Smooth muscle cell (in vitro differentiated cells): ENCODE measurements around the gene GHRHR. TPM values are rescaled to one million over a fixed set of nuclear protein-coding genes. Genes with fewer than 3 reads are reported as not detected.

Source experiments
- DNase-seq: peaks from one replicate; lab custom pipeline; 2025; ENCODE audit not compliant: unreplicated experiment; lab: John Stamatoyannopoulos, UW
- H2AFZ ChIP-seq: fragments of 200-600 bp; sonication (generic); 2 replicates; pipeline ENCODE4 v1.6.0; 2016; ENCODE audit warnings: antibody characterized with exemption, low read depth, mild to moderate bottlenecking
- H3F3A ChIP-seq: fragments of 200-600 bp; sonication (generic); 2 replicates; pipeline ENCODE4 v1.6.0; 2017; ENCODE audit warnings: antibody characterized with exemption, low read depth
- H3K27ac ChIP-seq: fragments of 200-600 bp; sonication (generic); 2 replicates; pipeline ENCODE4 v1.5.1; 2016; ENCODE audit warnings: low read depth, mild to moderate bottlenecking
- H3K27me3 ChIP-seq: fragments of 200-600 bp; sonication (generic); 2 replicates; pipeline ENCODE4 v1.6.1; 2016; ENCODE audit warnings: low read depth, mild to moderate bottlenecking
- H3K36me3 ChIP-seq: fragments of 200-600 bp; sonication (generic); 2 replicates; pipeline ENCODE4 v1.5.1; 2016; ENCODE audit warnings: low read depth
- H3K4me1 ChIP-seq: fragments of 200-600 bp; sonication (generic); 2 replicates; pipeline ENCODE4 v1.5.1; 2016; ENCODE audit warnings: low read depth
- H3K4me2 ChIP-seq: fragments of 200-600 bp; sonication (generic); 2 replicates; pipeline ENCODE4 v1.6.0; 2016; ENCODE audit warnings: mild to moderate bottlenecking
- H3K4me3 ChIP-seq: fragments of 200-600 bp; sonication (generic); 2 replicates; pipeline ENCODE4 v1.5.1; 2016; ENCODE audit warnings: mild to moderate bottlenecking
- H3K79me2 ChIP-seq: fragments of 200-600 bp; sonication (generic); 2 replicates; pipeline ENCODE4 v1.6.0; 2016; ENCODE audit warnings: low read depth, mild to moderate bottlenecking
- H3K9ac ChIP-seq: fragments of 200-600 bp; sonication (generic); 2 replicates; pipeline ENCODE4 v1.6.0; 2016; ENCODE audit warnings: low read depth
- H3K9me3 ChIP-seq: fragments of 200-600 bp; sonication (generic); replicated peaks from 2 replicates; pipeline ENCODE4 v1.5.1; 2016; ENCODE audit warnings: low read depth
- H4K20me1 ChIP-seq: fragments of 200-600 bp; sonication (generic); 2 replicates; pipeline ENCODE4 v1.6.0; 2016; ENCODE audit warnings: low read depth
- WGBS: methylation state at CpG from one replicate; pipeline ENCODE4 v1.1.7; 2016; ENCODE audit warnings: low lambda C conversion rate; 5-methylcytosine and 5-hydroxymethylcytosine counted together
- polyA plus RNA-seq: library from polyadenylated mRNA; unstranded; fragments of >200 nt; fragmentation: Nextera tagmentation; extraction: Ambion mirVana; gene quantifications from 2 replicates; pipeline ENCODE4 v1.2.1, GENCODE V29; 2016
- total RNA-seq: library from RNA; depleted of rRNA; stranded (reverse); fragments of >200 nt; gene quantifications from 2 replicates; pipeline ENCODE4 v1.2.3, GENCODE V29; 2014
- TF ChIP-seq, protein P1 (sequence below): fragments of 200-600 bp; sonication (generic); IDR thresholded peaks from 2 replicates; pipeline ENCODE4 v1.5.1; 2017; ENCODE audit warnings: borderline replicate concordance, mild to moderate bottlenecking, antibody characterized with exemption; ENCODE audit not compliant: insufficient read depth, poor library complexity, severe bottlenecking

Gene GHRHR
- total and polyA plus RNA-seq, 2 experiments from 2014 or later: not detected

DNA sequence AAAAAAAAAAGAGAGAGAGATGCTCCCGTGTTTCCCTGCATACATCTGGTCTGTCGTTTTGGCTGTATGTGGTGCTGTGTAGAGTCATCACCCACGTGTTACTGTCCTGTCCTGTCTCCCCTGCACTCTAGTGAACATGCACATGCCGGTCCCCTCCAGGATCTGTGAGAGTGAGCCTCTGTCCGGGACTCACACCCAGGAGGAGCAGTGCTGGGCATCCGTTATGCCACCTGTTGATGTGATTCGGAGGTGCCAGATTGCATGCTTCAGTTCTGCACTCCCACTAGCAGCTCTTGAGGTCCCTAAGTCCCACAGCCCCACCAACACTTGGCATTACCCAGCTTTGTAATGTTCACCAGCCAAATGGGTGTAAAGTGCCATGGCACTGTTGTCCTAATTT is 16.4 kb downstream of the GHRHR start:
- peaks cover 9% of the 10 kb centered on the region for H3K4me1 ChIP-seq
- H3K9ac ChIP-seq: no peak overlapping the region
- no peaks in the 10 kb centered on the region for H3K9me3 ChIP-seq
- peaks cover 39% of the 10 kb centered on the region for H3K27me3 ChIP-seq
- H3K79me2 ChIP-seq: no peaks in the 10 kb centered on the region
- no peak overlapping the region for H3K4me3 ChIP-seq
- no peaks in the 10 kb centered on the region for H4K20me1 ChIP-seq
- no peak overlapping the region for H3K4me2 ChIP-seq
- DNase-seq: no peak
- no peak overlapping the region for H2AFZ ChIP-seq
- 76% methylated on average over 7 of the region's 7 CpGs for WGBS
- no peaks in the 10 kb centered on the region for H3F3A ChIP-seq
- H3K36me3 ChIP-seq: no peaks in the 10 kb centered on the region
- TF ChIP-seq, protein P1, sequence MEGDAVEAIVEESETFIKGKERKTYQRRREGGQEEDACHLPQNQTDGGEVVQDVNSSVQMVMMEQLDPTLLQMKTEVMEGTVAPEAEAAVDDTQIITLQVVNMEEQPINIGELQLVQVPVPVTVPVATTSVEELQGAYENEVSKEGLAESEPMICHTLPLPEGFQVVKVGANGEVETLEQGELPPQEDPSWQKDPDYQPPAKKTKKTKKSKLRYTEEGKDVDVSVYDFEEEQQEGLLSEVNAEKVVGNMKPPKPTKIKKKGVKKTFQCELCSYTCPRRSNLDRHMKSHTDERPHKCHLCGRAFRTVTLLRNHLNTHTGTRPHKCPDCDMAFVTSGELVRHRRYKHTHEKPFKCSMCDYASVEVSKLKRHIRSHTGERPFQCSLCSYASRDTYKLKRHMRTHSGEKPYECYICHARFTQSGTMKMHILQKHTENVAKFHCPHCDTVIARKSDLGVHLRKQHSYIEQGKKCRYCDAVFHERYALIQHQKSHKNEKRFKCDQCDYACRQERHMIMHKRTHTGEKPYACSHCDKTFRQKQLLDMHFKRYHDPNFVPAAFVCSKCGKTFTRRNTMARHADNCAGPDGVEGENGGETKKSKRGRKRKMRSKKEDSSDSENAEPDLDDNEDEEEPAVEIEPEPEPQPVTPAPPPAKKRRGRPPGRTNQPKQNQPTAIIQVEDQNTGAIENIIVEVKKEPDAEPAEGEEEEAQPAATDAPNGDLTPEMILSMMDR: no peak
- H3K27ac ChIP-seq: no peak overlapping the region

DNA sequence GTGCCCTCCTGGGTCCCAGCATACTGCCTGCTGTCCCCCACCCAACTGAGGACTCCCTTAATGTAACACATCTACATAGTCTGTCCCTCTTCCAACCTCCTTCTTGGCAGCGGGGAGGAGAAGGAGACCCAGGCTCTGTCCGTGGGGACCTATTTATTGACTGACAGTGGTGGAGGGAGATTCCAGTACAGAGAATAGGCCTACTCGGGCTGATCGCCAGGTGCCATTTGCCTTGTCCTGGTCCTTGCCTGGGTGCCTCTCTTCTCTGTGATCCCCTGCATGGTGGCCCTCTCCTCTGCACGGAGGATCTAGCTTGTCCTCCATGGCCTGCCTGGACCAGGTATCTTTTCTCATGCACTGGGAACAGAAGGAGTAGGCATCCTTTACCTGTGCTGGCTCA is 17.0 kb downstream of the GHRHR start:
- no peak overlapping the region for H3K4me2 ChIP-seq
- no peak for DNase-seq

DNA sequence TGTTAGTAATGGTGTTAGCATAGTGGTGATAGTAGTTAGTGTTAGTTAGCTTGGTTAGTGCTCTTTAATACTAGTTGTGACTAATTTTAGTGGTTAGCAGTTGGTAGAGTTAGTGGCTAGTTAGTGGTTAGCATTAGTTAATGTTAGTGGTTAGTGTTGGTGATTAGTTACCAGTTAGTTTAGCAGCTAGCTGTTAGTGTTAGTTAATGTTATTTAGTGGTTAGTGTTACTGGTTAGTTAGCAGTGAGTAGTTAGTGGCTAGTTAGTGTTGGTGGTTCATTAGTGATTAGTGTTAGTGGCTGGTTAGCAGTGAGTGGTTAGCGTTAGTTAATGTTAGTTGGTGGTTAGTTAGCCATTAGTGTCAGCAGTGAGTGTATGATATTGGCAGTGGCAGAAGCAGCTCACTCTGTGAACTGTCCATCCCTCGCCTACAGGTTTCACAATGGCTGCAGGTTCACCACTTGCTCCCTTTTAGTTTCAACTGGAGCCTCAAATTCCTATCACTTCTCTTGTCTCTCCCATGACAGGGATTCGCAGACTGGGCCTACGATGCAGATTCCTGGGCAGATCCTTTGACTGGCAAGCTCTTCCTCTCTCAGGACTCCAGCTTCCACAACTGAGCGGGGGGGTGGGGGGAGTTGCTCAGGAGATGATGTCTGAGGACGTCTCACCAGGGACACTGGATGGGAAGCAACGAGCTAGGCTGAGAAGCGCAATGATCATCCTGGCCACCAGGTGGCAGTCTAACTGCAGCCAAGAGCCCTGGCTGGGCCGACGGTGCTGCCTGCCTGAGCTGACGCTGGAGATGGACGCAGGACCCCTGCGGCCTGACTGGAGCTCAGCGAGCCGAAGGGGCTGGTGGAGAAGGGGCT is 19.5 kb downstream of the GHRHR start:
- peaks cover 15% of the 10 kb centered on the region for H3K4me1 ChIP-seq
- DNase-seq: peak; percentile 81
- H3K27ac ChIP-seq: no peak overlapping the region
- H3K4me3 ChIP-seq: no peak overlapping the region
- TF ChIP-seq, protein P1: peak; percentile 94
- H3K79me2 ChIP-seq: no peaks in the 10 kb centered on the region
- H2AFZ ChIP-seq: no peak overlapping the region
- peak overlapping the region; percentile 64 for H3K4me2 ChIP-seq
- H3K27me3 ChIP-seq: peaks cover 33% of the 10 kb centered on the region
- H3F3A ChIP-seq: no peaks in the 10 kb centered on the region
- H3K9me3 ChIP-seq: no peaks in the 10 kb centered on the region
- WGBS: 13% methylated on average over 15 of the region's 15 CpGs
- H3K9ac ChIP-seq: no peak overlapping the region
- no peaks in the 10 kb centered on the region for H4K20me1 ChIP-seq
- H3K36me3 ChIP-seq: no peaks in the 10 kb centered on the region

More for the DNA sequence above, 17.0 kb downstream of the GHRHR start:
- H3K27me3 ChIP-seq: peaks cover 39% of the 10 kb centered on the region
- no peaks in the 10 kb centered on the region for H3K79me2 ChIP-seq
- no peaks in the 10 kb centered on the region for H3K36me3 ChIP-seq
- peaks cover 9% of the 10 kb centered on the region for H3K4me1 ChIP-seq
- no peaks in the 10 kb centered on the region for H4K20me1 ChIP-seq
- H2AFZ ChIP-seq: no peak overlapping the region
- WGBS: 80% methylated on average over 5 of the region's 5 CpGs
- no peak overlapping the region for H3K4me3 ChIP-seq
- TF ChIP-seq, protein P1: no peak
- H3K9me3 ChIP-seq: no peaks in the 10 kb centered on the region
- H3K9ac ChIP-seq: no peak overlapping the region
- no peaks in the 10 kb centered on the region for H3F3A ChIP-seq
- H3K27ac ChIP-seq: no peak overlapping the region

DNA sequence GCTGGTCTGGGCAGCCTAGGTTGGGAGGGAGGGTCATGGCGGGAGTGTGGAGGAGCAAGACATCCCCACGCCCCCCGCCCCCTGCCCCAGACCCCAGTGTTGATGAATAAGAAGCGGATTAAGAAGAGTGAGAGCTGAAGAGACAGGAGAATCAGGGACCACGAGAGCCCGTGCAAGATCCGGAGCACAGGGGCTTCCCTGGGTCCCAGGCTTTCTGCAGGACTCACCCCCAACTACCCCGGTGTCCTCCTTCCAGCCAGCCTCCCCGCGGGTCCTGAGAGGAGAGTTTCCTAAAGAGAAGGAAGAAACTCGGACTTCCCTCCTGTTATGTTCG is 20.1 kb downstream of the GHRHR start:
- H3K27me3 ChIP-seq: peaks cover 28% of the 10 kb centered on the region
- H3K4me2 ChIP-seq: peak overlapping the region; percentile 64

More for the DNA sequence above, 20.1 kb downstream of the GHRHR start:
- no peak overlapping the region for H3K9ac ChIP-seq
- H3K27ac ChIP-seq: no peak overlapping the region
- WGBS: 26% methylated on average over 6 of the region's 12 CpGs
- no peak for DNase-seq
- peaks cover 15% of the 10 kb centered on the region for H3K4me1 ChIP-seq
- no peak overlapping the region for H3K4me3 ChIP-seq
- no peak overlapping the region for H2AFZ ChIP-seq
- H4K20me1 ChIP-seq: no peaks in the 10 kb centered on the region
- H3K9me3 ChIP-seq: no peaks in the 10 kb centered on the region
- TF ChIP-seq, protein P1: no peak
- no peaks in the 10 kb centered on the region for H3K79me2 ChIP-seq
- no peaks in the 10 kb centered on the region for H3F3A ChIP-seq
- no peaks in the 10 kb centered on the region for H3K36me3 ChIP-seq
